ENCODE measurements around the gene EML4.

The EML4 gene

GRCh38 chr2:42137125-42137841, 31.9 kb upstream of the EML4 start:
- DNase-seq = no peak

- no peak for DNase-seq
These were observed 30.8 kb upstream of the EML4 start for GRCh38 chr2:42138163-42139015.

- DNase-seq = no peak
These were observed 30.1 kb upstream of the EML4 start for GRCh38 chr2:42139101-42139500.

- no peak for DNase-seq
These were observed 28.7 kb upstream of the EML4 start for GRCh38 chr2:42140496-42140895.

- no peak for DNase-seq
These were observed 27.2 kb upstream of the EML4 start for GRCh38 chr2:42141687-42142546.

- DNase-seq = no peak
These were observed 26.5 kb upstream of the EML4 start for GRCh38 chr2:42142547-42143184.

GRCh38 chr2:42147641-42148274, 21.4 kb upstream of the EML4 start:
- no peak for DNase-seq

GRCh38 chr2:42150159-42150558, 19.0 kb upstream of the EML4 start:
- no peak for DNase-seq

- DNase-seq = no peak
These were observed 15.1 kb upstream of the EML4 start for GRCh38 chr2:42153944-42154581.

GRCh38 chr2:42156721-42157120, 12.4 kb upstream of the EML4 start:
- DNase-seq = no peak

GRCh38 chr2:42161444-42161843, 7.7 kb upstream of the EML4 start:
- DNase-seq = no peak

GRCh38 chr2:42163444-42164045, 5.6 kb upstream of the EML4 start:
- no peak for DNase-seq

GRCh38 chr2:42164046-42164445, 5.1 kb upstream of the EML4 start:
- no peak for DNase-seq

GRCh38 chr2:42164971-42165370, 4.2 kb upstream of the EML4 start:
- DNase-seq = no peak

GRCh38 chr2:42167458-42167857, 1.7 kb upstream of the EML4 start:
- DNase-seq = no peak

GRCh38 chr2:42168459-42169099, 574 bp upstream of the EML4 start:
- no peak for DNase-seq

- DNase-seq = no peak
These were observed 845 bp downstream of the EML4 start for GRCh38 chr2:42169874-42170521.

- DNase-seq = no peak
These were observed 1.7 kb downstream of the EML4 start for GRCh38 chr2:42170619-42171395.

- DNase-seq = no peak
These were observed 2.3 kb downstream of the EML4 start for GRCh38 chr2:42171396-42171980.
